HG02885 (cell line): ENCODE data around the gene PHC3.
"Not testable (repeated sequence)": the region's sequence is repeated elsewhere in the genome, so short reads cannot be mapped to it uniquely, and the experiment has no call there.

Source experiments
- ATAC-seq: cut with Tn5 transposase; IDR thresholded peaks from one replicate; pipeline ENCODE4 v1.9.1; 2021; ENCODE audit warnings: mild to moderate bottlenecking; ENCODE audit not compliant: unreplicated experiment, poor library complexity

The PHC3 gene

DNA sequence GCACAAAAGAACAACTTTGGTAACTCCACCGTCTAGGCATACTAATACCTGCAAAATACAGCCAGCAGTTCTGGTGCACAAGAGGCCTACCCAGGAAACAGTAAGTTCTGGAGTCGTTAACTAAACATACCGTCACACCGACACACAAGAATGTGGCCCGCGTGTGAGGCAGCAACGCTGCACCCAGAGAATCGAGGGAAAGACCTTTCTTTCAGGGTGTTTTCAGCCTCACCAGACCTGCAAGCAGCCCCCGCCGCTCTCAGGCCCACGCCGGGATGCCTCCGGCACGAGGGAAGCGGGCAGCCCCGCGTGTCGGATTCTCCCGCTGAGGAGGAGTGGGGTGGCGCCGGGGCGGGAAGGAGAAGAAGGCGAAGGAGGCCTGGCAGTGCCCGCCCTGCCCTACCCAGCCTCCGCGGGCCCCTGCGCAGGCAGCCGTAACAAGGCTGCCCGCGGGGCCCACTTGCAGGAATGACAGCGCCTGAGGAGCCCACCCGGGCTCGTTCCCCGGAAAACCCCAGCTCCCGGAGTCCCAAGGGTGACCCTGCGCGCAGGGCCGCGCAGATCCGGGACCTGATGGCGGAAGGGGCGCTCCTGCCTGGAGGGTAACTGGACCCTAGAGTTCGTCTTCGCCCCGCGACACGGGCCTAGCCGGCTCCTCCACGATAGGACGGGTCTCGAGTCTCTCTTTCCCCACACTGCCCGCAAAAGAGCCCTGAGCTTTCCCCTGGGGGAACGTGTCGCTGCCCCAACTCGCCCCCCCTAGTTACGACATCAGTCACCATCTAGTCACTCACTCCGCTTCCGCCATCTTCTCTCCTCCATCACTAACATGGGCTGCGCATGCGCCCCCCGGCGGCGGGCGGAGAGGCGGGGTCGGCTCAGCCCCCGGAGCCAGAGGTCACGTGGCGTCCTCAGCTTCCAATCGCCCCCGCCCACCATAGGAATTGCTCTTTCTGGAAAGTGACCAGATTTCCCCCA is at the start of gene PHC3:
TSS of gene PHC3 (minus strand) at position 826 of the 978 bp plus-strand sequence. CDS start at position 808, 18 bp downstream.
- ATAC-seq, result peak; percentile 81

GRCh38 chr3:170228093-170228766 is 46.7 kb upstream of the PHC3 start:
- no peak for ATAC-seq

- no peak for ATAC-seq
Observed at GRCh38 chr3:170226426-170226960, 45.0 kb upstream of the PHC3 start.

DNA sequence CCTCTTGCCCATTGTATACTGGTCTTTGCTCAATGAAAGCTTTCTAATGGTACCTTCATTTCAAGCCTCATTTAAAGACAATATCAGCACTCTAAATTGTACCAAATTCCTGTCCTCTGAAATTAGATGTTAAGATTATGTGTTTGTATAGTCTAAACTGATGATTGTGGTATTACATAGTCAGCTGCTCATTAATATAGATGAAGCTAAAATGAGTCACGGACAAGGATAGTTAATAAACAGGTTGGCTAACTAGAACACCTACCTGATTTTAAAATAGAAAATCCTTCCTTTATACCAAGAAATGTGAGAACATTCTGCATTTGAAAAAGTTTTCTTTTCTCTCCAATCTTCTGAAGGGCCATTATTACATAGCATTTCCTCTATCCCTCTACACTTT is 43.6 kb upstream of the PHC3 start:
- no peak for ATAC-seq

GRCh38 chr3:170222647-170223541 is 41.4 kb upstream of the PHC3 start:
- peak; percentile 35 for ATAC-seq

GRCh38 chr3:170221924-170222646 is 40.6 kb upstream of the PHC3 start, which contains the start of gene PRKCI:
PRKCI (plus strand) TSS chr3:170222424; CDS start chr3:170222670, 246 bp downstream.
- peak; percentile 96 for ATAC-seq

- no peak for ATAC-seq
Observed at GRCh38 chr3:170220871-170221270, 39.3 kb upstream of the PHC3 start.

- no peak for ATAC-seq
Observed at GRCh38 chr3:170219850-170220249, 38.3 kb upstream of the PHC3 start.

DNA sequence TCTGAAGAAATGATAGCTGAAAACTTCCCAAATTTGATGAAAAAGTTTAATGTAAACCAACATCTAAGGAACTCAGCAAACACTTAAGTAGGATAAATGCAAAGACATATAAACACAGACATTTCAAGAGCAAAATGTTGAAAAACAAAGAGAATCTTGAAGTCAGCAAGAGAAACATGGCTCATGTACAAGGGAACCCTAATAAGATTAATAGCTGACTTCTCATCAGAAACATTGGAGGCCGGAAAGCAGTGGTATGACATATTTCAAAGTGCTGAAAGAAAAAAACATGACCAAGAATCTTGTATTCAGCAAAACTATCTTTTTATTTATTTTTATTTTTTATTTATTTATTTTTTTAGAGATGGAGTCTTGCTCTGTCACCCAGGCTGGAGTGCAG is 30.1 kb upstream of the PHC3 start:
- ATAC-seq, result no peak

DNA sequence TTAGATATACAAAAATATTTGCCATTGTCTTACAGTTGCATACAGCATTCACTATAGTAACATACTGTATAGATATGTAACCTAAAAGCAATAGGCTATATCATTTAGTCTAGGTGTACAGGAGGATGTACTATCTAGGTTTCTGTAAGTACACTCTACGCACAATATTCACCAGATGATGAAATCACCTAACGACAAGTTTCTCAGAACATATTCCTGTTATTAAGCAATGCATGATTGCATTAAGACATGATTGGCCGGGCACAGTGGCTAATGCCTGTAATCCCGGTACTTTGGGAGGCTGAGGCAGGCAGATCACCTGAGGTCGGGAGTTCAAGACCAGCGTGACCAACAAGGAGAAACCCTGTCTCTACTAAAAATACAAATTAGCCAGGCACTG is 26.2 kb upstream of the PHC3 start:
- no peak for ATAC-seq

- ATAC-seq, result not testable (repeated sequence)
Observed at GRCh38 chr3:170206164-170206762, 24.7 kb upstream of the PHC3 start.

DNA sequence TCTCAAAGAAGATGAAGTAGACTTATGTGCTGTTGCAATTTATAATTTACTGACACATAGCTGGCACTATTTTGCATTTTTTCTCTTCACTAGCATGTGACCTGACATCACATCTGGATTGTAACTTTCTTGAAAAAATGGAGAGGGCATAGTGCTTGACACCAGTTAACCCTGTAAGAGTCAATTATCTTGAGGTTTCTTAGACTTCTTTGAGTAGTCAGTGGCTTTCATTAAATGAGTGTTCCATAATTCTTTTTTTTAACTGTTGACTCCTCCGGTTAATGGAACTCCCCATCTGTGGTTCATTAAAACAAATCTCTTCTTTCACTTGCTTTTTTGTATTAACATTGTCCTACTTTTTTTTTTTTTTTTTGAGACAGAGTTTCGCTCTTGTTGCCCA is 23.8 kb upstream of the PHC3 start:
- ATAC-seq, result no peak

DNA sequence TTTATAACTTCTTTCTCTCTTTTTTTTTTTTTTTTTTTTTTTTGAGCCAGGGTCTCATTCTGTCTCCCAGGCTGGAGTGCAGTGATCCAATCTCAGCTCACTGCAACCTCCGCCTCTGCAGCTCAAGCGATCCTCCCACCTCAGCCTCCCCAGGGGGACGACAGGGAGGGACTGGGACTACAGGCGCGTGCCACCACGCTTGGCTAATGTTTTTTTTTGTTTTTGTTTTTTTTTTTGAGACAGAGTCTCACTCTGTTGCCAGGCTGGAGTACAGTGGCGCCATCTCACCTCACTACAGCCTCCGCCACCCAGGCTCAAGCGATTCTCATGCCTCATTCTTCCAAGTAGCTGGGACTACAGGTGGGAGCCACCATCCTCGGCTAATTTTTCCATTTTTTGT is 23.0 kb upstream of the PHC3 start:
- no peak for ATAC-seq

DNA sequence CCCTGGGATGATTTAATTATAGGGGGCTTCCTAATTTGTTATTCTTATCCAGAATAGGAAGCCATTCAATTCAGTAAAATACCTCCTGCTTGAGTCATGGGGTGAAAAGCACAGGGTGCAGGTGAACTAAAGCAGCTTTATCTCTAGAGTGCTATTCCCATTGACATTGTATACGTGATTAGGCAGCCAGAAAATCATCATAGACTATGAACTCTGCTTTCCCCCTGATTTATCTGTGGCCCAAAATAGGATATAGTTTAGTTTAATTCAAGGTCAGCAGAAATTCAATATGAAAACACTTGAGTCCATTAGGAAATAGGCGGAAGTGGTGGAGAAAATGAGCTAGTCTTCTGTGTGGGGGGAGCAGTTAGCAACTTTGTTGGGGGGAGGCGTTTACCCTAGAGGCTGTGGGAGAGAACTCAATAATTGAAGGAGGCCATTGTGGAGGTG is 22.5 kb upstream of the PHC3 start:
- ATAC-seq, result no peak

DNA sequence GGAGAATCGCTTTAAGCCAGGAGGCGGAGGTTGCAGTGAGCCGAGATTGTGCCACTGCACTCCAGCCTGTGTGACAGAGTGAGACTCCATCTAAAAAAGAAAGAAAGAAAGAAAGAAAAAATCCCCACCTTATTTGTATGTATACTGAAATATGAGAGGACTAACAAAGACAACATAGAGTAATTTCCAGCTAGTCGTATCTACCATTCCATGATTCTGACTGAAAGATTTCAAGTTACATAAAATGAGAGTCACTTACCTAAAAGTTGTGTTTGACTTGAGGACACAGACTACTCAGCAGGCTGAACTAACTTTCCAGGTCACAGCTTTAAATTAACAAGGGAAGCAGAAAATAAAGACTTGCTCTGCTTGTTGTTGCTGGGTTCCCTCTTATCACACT is 21.9 kb upstream of the PHC3 start:
- no peak for ATAC-seq

GRCh38 chr3:170201527-170201926 is 20.0 kb upstream of the PHC3 start:
- no peak for ATAC-seq

DNA sequence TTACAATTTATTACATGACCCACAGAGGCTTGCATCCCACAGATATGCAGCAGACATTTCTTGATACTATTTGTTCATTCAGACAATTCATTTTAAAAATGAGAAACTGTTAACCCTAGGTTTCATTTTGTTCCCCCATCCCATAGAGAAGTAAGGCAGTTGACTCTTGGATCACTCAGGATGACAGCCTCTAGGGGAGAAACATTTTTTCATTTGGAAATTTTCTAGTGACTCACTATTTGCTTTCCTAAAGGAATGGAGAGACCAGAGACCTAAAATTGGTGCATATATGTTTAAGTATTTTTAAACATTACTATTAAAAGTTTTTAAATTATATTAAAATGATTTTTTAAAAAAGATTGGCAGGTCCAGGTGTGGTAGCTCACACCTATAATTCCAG is 19.5 kb upstream of the PHC3 start:
- no peak for ATAC-seq

GRCh38 chr3:170196833-170197232 is 15.3 kb upstream of the PHC3 start:
- ATAC-seq, result no peak

- ATAC-seq, result not testable (repeated sequence)
Observed at GRCh38 chr3:170195759-170196158, 14.2 kb upstream of the PHC3 start.
